Activated B cell treated with CpG ODN at 0.5 μM for 24 hours (primary cell): ENCODE results near the gene ZNF562. TPM values are rescaled to one million over a fixed set of nuclear protein-coding genes. Genes with fewer than 3 reads are reported as not detected.

Experiments used
- ATAC-seq: fragments of 200-7000 bp; cut with Tn5 transposase; one replicate; pipeline ENCODE4 v1.10.0; 2021; ENCODE audit warnings: low read depth, mild to moderate bottlenecking, moderate library complexity
- CTCF ChIA-PET: fragments of 350-600 bp; sonication (Branson Sonifier 250); formaldehyde crosslinking; loops from one replicate; lab custom pipeline; 2021; ENCODE audit warnings: antibody characterized with exemption; lab: Charles Lee
- POLR2A ChIA-PET: fragments of 350-600 bp; sonication (Branson Sonifier 250); formaldehyde crosslinking; loops from one replicate; lab custom pipeline; 2021; ENCODE audit warnings: antibody characterized with exemption; lab: Charles Lee
- DNase-seq: peaks from one replicate; pipeline ENCODE4 v3.0.0; 2022
- H3K27ac Mint-ChIP-seq: one replicate; pipeline ENCODE4 v1.8.0; 2020; ENCODE audit warnings: mixed read lengths
- H3K27me3 Mint-ChIP-seq: one replicate; pipeline ENCODE4 v1.8.0; 2021; ENCODE audit warnings: mixed read lengths
- H3K36me3 Mint-ChIP-seq: one replicate; pipeline ENCODE4 v1.8.0; 2021; ENCODE audit warnings: low read depth, mixed read lengths
- H3K4me1 Mint-ChIP-seq: one replicate; pipeline ENCODE4 v1.8.0; 2021; ENCODE audit warnings: mixed read lengths
- H3K4me3 Mint-ChIP-seq: one replicate; pipeline ENCODE4 v1.8.0; 2020; ENCODE audit warnings: mild to moderate bottlenecking, mixed read lengths
- H3K9me3 Mint-ChIP-seq: one replicate; pipeline ENCODE4 v1.8.0; 2020; ENCODE audit warnings: mixed read lengths
- intact Hi-C: fragments of 100-400 bp; cut with micrococcal nuclease; formaldehyde crosslinking; loops from one replicate; pipeline ENCODE4 v1.15.1; 2024
- total RNA-seq: library from RNA; stranded (reverse); gene quantifications from 2 replicates; pipeline ENCODE4 v1.2.3, GENCODE V29; 2022
- TF ChIP-seq, protein P1 (sequence below): fragments of 200-600 bp; IDR thresholded peaks from one replicate; pipeline ENCODE4 v1.8.0; 2022; ENCODE audit warnings: antibody characterized with exemption, mild to moderate bottlenecking

The ZNF562 gene
- total RNA-seq, 1 donor from 2014 or later = 31.6 TPM

DNA sequence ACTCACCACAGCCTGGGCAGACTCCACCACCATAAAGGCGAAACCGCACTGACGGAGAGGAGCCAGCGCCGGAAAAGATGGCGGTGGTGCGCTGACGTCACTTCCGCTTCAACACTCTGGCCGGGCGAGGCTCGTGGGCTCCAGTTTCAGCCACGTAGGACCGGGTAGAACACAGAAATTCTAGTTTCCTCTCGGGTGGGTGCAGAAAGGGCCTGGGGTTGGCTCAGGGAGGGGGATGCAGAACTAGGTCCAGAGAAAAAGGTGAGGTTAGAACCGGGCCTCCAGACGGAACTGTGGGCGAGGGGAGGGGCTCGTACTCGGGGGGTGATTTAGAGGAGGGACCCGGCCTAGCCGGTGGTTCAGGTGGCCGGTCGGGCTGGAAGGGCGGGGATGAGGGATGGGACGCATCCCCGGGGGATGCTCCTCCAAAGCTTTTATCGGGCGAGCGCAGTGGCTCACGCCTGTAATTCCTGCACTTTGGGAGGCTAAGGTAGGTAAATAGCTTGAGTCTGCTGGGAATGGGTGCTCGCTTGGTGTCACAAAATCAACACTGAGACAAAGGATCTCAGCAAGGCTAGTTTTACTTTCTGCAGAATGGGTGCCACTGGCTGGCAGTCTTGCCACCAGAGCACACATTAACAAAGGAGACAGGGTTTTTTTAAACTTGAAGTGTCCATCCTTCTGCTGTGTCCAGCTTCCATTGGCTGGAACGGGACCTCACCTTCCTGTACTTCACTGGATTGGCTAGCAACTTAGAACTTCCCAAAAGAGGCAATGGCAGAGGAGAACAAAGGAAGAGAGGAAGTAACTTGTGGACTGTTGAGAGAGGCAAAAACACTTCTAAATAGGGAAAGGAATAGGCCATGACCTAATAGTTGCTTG is 53.5 kb downstream of the ZNF562 start, which contains the start of gene ZNF561:
Gene ZNF561 (minus strand): TSS at position 77 of the 882 bp plus-strand sequence. CDS start 1,776 bp downstream, outside the sequence.
- H3K4me3 Mint-ChIP-seq = peak within 1 kb of the TSS; percentile 96
- DNase-seq = peak; percentile 81
- ChIA-PET CTCF (interaction anchor here (1.0 to 5.0 kb wide), 2 partner anchors 12 to 175 kb away, joined by 3 to 36 read pairs; no protein-coding TSS in a partner anchor), POLR2A (interaction anchor here (1.0 to 1.3 kb wide), 5 partner anchors 147 to 298 kb away, joined by 3 to 10 read pairs (median 5); partner anchors contain the start of genes FBXL12, PIN1, UBL5 and ZNF559)
- peaks cover 20% of the 10 kb centered on the region for H3K4me1 Mint-ChIP-seq
- peaks cover 3% of the 10 kb centered on the region for H3K27me3 Mint-ChIP-seq
- H3K9me3 Mint-ChIP-seq = peaks cover 3% of the 10 kb centered on the region
- peak within 1 kb of the TSS; percentile 98 for H3K27ac Mint-ChIP-seq
- H3K36me3 Mint-ChIP-seq = peaks cover 40% of the 10 kb centered on the region
- intact Hi-C loops = loop anchor here (1.0 to 10.0 kb wide), 11 partner anchors 37 to 485 kb away; partner anchors contain the start of genes FBXL12, ZNF121, ZNF317 and ZNF426
- ATAC-seq = peak; percentile 88
- TF ChIP-seq, protein P1, sequence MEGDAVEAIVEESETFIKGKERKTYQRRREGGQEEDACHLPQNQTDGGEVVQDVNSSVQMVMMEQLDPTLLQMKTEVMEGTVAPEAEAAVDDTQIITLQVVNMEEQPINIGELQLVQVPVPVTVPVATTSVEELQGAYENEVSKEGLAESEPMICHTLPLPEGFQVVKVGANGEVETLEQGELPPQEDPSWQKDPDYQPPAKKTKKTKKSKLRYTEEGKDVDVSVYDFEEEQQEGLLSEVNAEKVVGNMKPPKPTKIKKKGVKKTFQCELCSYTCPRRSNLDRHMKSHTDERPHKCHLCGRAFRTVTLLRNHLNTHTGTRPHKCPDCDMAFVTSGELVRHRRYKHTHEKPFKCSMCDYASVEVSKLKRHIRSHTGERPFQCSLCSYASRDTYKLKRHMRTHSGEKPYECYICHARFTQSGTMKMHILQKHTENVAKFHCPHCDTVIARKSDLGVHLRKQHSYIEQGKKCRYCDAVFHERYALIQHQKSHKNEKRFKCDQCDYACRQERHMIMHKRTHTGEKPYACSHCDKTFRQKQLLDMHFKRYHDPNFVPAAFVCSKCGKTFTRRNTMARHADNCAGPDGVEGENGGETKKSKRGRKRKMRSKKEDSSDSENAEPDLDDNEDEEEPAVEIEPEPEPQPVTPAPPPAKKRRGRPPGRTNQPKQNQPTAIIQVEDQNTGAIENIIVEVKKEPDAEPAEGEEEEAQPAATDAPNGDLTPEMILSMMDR = no peak

GRCh38 chr19:9620842-9621155 is 54.1 kb downstream of the ZNF562 start:
- peaks cover 3% of the 10 kb centered on the region for H3K9me3 Mint-ChIP-seq
- intact Hi-C loops = loop anchor here (1.0 to 10.0 kb wide), 11 partner anchors 36 to 484 kb away; partner anchors contain the start of genes FBXL12, ZNF121, ZNF317 and ZNF426
- H3K4me3 Mint-ChIP-seq = peak overlapping the region; percentile 96
- CTCF ChIA-PET = no interaction called here
- peaks cover 19% of the 10 kb centered on the region for H3K4me1 Mint-ChIP-seq
- peaks cover 45% of the 10 kb centered on the region for H3K36me3 Mint-ChIP-seq
- ATAC-seq (no peak), DNase-seq (no peak)
- peak overlapping the region; percentile 98 for H3K27ac Mint-ChIP-seq
- H3K27me3 Mint-ChIP-seq = peaks cover 3% of the 10 kb centered on the region
- POLR2A ChIA-PET = interaction anchor here (1.1 to 1.3 kb wide), 3 partner anchors 148 to 214 kb away, joined by 3 to 10 read pairs (median 5); partner anchors contain the start of genes FBXL12, PIN1 and ZNF846
- TF ChIP-seq, protein P1 = no peak

- Mint-ChIP-seq H3K4me1 (peaks cover 5% of the 10 kb centered on the region), H3K4me3 (no peak overlapping the region), H3K27ac (no peak overlapping the region), H3K9me3 (peaks cover 3% of the 10 kb centered on the region), H3K27me3 (no peaks in the 10 kb centered on the region), H3K36me3 (peaks cover 82% of the 10 kb centered on the region)
- ATAC-seq = no peak
- DNase-seq = no peak
- ChIA-PET CTCF (no interaction called here), POLR2A (interaction anchor here (0.7 kb wide), 1 partner anchor 190 kb away, joined by 3 read pairs; no protein-coding TSS in a partner anchor)
- intact Hi-C loops = no loop called here
- TF ChIP-seq, protein P1 = no peak
Measured at GRCh38 chr19:9615844-9616243, 59.1 kb downstream of the ZNF562 start.

DNA sequence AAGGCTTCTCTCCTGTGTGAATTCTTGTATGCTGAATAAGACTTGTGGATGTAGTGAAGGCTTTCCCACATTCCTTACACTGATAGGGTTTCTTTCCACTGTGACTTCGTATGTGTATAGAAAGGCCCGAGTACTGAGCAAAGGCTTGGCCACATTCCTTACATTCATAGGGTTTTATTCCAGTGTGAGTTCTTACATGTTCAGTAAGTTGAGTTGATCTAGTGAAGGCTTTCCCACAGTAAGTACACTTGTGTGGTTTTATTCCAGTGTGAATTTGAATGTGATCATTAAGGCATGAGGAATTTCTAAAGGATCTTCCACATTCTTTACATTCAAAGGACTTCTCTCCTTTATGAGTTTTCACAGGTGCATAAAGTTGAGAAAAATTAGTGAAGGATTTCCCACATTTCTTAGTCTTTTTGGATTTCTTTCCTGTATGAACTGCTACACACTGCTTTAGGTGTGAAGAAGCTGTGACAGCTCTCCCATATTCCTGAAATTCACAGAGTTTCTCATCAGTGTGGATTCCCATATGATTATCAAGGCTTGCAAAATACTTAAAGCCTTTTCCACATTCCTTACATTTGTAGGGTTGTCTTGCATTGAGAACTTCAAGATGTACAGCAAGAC is 64.3 kb downstream of the ZNF562 start:
- no peaks in the 10 kb centered on the region for H3K27me3 Mint-ChIP-seq
- peaks cover 83% of the 10 kb centered on the region for H3K36me3 Mint-ChIP-seq
- ATAC-seq (no peak), DNase-seq (no peak)
- H3K4me3 Mint-ChIP-seq = no peak overlapping the region
- CTCF ChIA-PET = no interaction called here
- POLR2A ChIA-PET = no interaction called here
- TF ChIP-seq, protein P1 = no peak
- intact Hi-C loops = no loop called here
- H3K4me1 Mint-ChIP-seq = no peaks in the 10 kb centered on the region
- H3K27ac Mint-ChIP-seq = no peak overlapping the region
- H3K9me3 Mint-ChIP-seq = peaks cover 22% of the 10 kb centered on the region
